KMS-11 (cell line): ENCODE data around the gene PCNX4.
A peak's percentile ranks its signal among the peaks of the same experiment; 100 is the strongest.

Experiments
- H2AFZ ChIP-seq: fragments of 200-600 bp; sonication (generic); 2 replicates; pipeline ENCODE4 v1.6.1; 2016; ENCODE audit warnings: antibody characterized with exemption, mixed run types, low read depth
- H3K27ac ChIP-seq: fragments of 200-600 bp; sonication (generic); 2 replicates; pipeline ENCODE4 v1.6.1; 2016; ENCODE audit warnings: mild to moderate bottlenecking, mixed run types
- H3K27me3 ChIP-seq: fragments of 200-600 bp; sonication (generic); 2 replicates; pipeline ENCODE4 v1.6.1; 2017; ENCODE audit warnings: mild to moderate bottlenecking, low read depth, mixed run types, moderate library complexity; ENCODE audit not compliant: insufficient read depth
- H3K36me3 ChIP-seq: fragments of 200-600 bp; sonication (generic); 2 replicates; pipeline ENCODE4 v1.6.1; 2017; ENCODE audit warnings: mild to moderate bottlenecking, mixed run types; ENCODE audit not compliant: insufficient read depth
- H3K4me1 ChIP-seq: fragments of 200-600 bp; sonication (generic); 2 replicates; pipeline ENCODE4 v1.6.1; 2016; ENCODE audit warnings: mild to moderate bottlenecking, low read depth, mixed run types; ENCODE audit not compliant: poor library complexity, severe bottlenecking
- H3K4me2 ChIP-seq: fragments of 200-600 bp; sonication (generic); 2 replicates; pipeline ENCODE4 v1.7.0; 2016; ENCODE audit warnings: mild to moderate bottlenecking, mixed run types
- H3K4me3 ChIP-seq: fragments of 200-600 bp; sonication (generic); IDR thresholded peaks from 2 replicates; pipeline ENCODE4 v1.6.1; 2017; ENCODE audit warnings: low read depth, low read length, mixed read lengths; ENCODE audit not compliant: insufficient read depth
- H3K79me2 ChIP-seq: fragments of 200-600 bp; sonication (generic); 2 replicates; pipeline ENCODE4 v1.6.1; 2016; ENCODE audit warnings: low read depth, mixed run types; ENCODE audit not compliant: insufficient read depth
- H3K9ac ChIP-seq: fragments of 200-600 bp; sonication (generic); 2 replicates; pipeline ENCODE4 v1.6.1; 2016; ENCODE audit warnings: mild to moderate bottlenecking, mixed run types
- H4K20me1 ChIP-seq: fragments of 200-600 bp; sonication (generic); 2 replicates; pipeline ENCODE4 v1.6.1; 2016; ENCODE audit warnings: mild to moderate bottlenecking, mixed run types; ENCODE audit not compliant: insufficient read depth
- CTCF ChIP-seq: fragments of 200-600 bp; sonication (generic); conservative IDR thresholded peaks from 2 replicates; pipeline ENCODE4 v1.6.1; 2017; ENCODE audit warnings: low read depth, mild to moderate bottlenecking, antibody characterized with exemption, low read length, moderate library complexity, mixed read lengths

Gene PCNX4

DNA sequence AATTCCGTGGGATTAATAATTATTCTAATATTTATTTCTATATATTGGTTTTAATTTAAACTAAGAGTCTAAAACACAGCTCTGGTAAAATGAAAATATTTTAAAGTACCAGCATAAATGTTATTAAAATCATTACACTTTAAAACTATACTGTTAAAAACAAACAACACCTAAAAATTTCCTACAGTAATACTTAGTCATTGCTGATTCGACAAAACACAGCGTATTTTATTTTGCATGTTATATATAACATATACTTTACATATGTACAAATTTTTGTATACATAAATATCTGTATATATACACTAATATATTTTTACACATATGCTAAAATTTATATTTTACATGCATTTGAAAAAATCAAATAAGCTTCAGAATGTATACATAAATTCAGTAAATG lies 6.0 kb upstream of the PCNX4 start:
- Histone ChIP-seq H2AFZ (no peak overlapping the region), H3K4me3 (no peak overlapping the region), H3K9ac (no peak overlapping the region), H3K79me2 (no peaks in the 10 kb centered on the region), H3K4me1 (no peaks in the 10 kb centered on the region), H3K27me3 (no peaks in the 10 kb centered on the region), H3K27ac (no peak overlapping the region), H3K4me2 (no peak overlapping the region), H3K36me3 (no peaks in the 10 kb centered on the region), H4K20me1 (no peaks in the 10 kb centered on the region)
- no peak for TF ChIP-seq CTCF

GRCh38 chr14:60087668-60088067 lies 4.1 kb upstream of the PCNX4 start:
- Histone ChIP-seq H3K79me2 (peaks cover 2% of the 10 kb centered on the region; the same call in 1 of the 2 replicates), H3K4me1 (no peaks in the 10 kb centered on the region), H3K9ac (no peak overlapping the region), H2AFZ (no peak overlapping the region), H3K27me3 (no peaks in the 10 kb centered on the region), H4K20me1 (no peaks in the 10 kb centered on the region), H3K36me3 (no peaks in the 10 kb centered on the region), H3K27ac (no peak overlapping the region), H3K4me3 (no peak overlapping the region), H3K4me2 (no peak overlapping the region)
- TF ChIP-seq CTCF, result no peak

GRCh38 chr14:60089221-60089620 lies 2.5 kb upstream of the PCNX4 start:
- peaks cover 11% of the 10 kb centered on the region for H3K4me1 ChIP-seq
- H3K27me3 ChIP-seq, result no peaks in the 10 kb centered on the region
- peaks cover 18% of the 10 kb centered on the region; the same call in 1 of the 2 replicates for H3K79me2 ChIP-seq
- H3K4me2 ChIP-seq, result no peak overlapping the region
- no peak overlapping the region for H2AFZ ChIP-seq
- TF ChIP-seq CTCF, result no peak
- no peaks in the 10 kb centered on the region for H3K36me3 ChIP-seq
- no peaks in the 10 kb centered on the region for H4K20me1 ChIP-seq
- H3K9ac ChIP-seq, result no peak overlapping the region
- H3K27ac ChIP-seq, result no peak overlapping the region
- no peak overlapping the region for H3K4me3 ChIP-seq

- Histone ChIP-seq H3K4me3 (no peak overlapping the region), H3K4me2 (peak overlapping the region; percentile 29), H3K36me3 (no peaks in the 10 kb centered on the region), H3K79me2 (peaks cover 36% of the 10 kb centered on the region), H3K27ac (peak overlapping the region; percentile 96), H3K9ac (peak overlapping the region; percentile 86; the same call in 1 of the 2 replicates), H2AFZ (peak overlapping the region; percentile 87), H3K27me3 (no peaks in the 10 kb centered on the region), H4K20me1 (no peaks in the 10 kb centered on the region), H3K4me1 (peaks cover 26% of the 10 kb centered on the region)
- TF ChIP-seq CTCF, result no peak
Measured at GRCh38 chr14:60090864-60091519, 731 bp upstream of the PCNX4 start.
